ENCODE results near the gene METTL13. TPM values are rescaled to one million over a fixed set of nuclear protein-coding genes. Genes with fewer than 3 reads are reported as not detected.

The METTL13 gene
- total RNA-seq, 1 donor, result 1.6 TPM

DNA sequence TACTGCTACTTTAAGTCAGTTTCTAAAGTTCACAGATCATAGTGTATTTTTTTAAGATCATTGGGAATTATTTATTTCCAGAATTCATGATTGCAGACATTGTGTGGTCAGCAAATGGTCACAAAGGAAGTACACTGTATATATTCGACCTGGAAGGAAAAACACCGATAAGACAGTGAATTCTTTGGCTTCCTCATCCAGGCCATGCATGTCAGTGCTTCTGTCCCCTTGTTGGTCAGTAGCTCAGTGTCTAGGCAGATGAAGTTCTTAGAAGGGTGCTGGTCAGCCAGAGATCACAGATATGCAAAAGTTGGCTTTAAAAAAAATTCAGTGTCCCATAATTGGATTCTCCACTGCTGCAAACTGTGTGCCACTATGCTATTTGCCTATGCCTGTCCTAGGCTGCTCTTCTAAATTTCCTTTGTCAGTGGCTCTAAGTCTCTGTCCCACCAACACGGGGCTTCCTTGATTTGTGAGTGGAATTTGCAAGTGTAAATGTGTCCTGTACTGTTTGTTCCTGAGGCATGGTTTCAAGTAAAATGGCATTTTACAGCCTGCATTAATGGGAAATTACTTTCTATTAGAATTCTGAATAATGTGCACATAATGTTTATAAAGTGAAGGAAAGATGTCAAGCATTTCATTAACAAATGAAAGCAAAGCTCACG lies 27.6 kb upstream of the METTL13 start:
- H3K4me1 ChIP-seq (ENCODE audit: insufficient read depth, low read length), result no peaks in the 10 kb centered on the region
- H3K4me3 ChIP-seq (ENCODE audit: low read length), result no peak overlapping the region
- no peaks in the 10 kb centered on the region for H3K27me3 ChIP-seq (ENCODE audit: insufficient read depth, low read length)
- H3K9me3 ChIP-seq (ENCODE audit: low read depth, low read length), result no peaks in the 10 kb centered on the region

DNA sequence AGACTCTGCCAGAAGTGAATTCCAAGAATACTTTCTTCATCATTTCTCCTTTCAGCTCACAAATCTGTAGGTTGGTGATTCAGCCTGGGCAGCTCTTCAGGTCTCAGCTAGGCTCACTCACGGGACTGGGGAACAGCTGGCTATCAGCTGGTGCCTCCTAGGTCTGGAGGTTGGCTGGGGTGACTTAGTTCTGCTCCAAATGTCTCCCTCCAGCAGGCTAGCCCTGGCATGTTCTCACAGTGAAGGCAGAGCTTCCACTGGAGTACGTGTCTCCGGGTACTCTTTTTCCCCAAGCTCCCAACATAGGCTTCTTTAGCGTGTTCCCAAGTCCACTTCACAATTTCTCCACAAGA lies 27.1 kb upstream of the METTL13 start:
- H3K9me3 ChIP-seq (ENCODE audit: low read depth, low read length), result no peaks in the 10 kb centered on the region
- no peak overlapping the region for H3K4me3 ChIP-seq (ENCODE audit: low read length)
- H3K27me3 ChIP-seq (ENCODE audit: insufficient read depth, low read length), result no peaks in the 10 kb centered on the region
- no peaks in the 10 kb centered on the region for H3K4me1 ChIP-seq (ENCODE audit: insufficient read depth, low read length)

- Histone ChIP-seq H3K9me3 (ENCODE audit: low read depth, low read length) (no peaks in the 10 kb centered on the region), H3K4me1 (ENCODE audit: insufficient read depth, low read length) (no peaks in the 10 kb centered on the region)
Observed at GRCh38 chr1:171754971-171755370, 26.5 kb upstream of the METTL13 start.

DNA sequence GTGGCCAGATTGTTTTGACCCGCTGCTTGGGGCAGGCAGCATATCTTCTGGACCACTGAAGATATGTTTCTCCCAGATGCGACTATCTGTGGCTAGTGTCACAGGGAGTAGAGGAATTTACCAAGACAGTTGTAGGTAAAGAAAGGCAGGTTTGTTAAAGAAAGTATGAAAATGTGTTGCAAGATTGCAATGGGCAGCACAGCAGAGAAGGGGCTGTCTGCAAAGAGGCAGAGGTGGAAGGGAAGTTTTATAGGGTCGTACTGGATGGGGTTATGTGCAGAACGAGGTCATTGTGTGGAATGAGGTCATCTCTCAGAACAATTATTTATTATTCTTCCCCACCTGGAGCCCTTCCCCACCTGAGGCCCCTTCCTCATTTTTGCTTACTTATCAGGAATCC lies 24.6 kb upstream of the METTL13 start:
- Histone ChIP-seq H3K27me3 (ENCODE audit: insufficient read depth, low read length) (no peaks in the 10 kb centered on the region), H3K9me3 (ENCODE audit: low read depth, low read length) (no peaks in the 10 kb centered on the region), H3K4me1 (ENCODE audit: insufficient read depth, low read length) (no peaks in the 10 kb centered on the region), H3K4me3 (ENCODE audit: low read length) (no peak overlapping the region)

More at GRCh38 chr1:171754971-171755370, 26.5 kb upstream of the METTL13 start:
- Histone ChIP-seq H3K4me3 (ENCODE audit: low read length) (no peak overlapping the region), H3K27me3 (ENCODE audit: insufficient read depth, low read length) (no peaks in the 10 kb centered on the region)

DNA sequence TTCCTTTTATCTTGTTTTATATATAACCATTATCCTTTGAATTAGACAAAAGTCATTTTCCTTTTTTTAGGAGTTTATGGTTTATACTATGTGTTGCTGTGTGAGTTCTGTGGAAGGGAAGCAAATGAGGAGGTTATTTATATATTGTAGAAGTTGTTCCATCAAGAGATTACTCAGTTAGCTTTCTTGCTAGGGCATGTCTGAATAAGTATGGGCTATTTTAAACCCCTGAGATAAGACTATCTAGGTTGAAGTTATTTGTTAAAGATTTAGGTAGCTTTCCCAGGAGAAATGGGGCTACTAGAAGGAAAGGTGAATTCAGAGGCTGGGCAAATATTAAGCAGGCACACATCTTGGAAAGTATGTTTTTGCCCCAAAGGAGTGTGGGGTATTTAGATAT lies 23.4 kb upstream of the METTL13 start:
- Histone ChIP-seq H3K4me3 (ENCODE audit: low read length) (no peak overlapping the region), H3K9me3 (ENCODE audit: low read depth, low read length) (no peaks in the 10 kb centered on the region), H3K4me1 (ENCODE audit: insufficient read depth, low read length) (no peaks in the 10 kb centered on the region), H3K27me3 (ENCODE audit: insufficient read depth, low read length) (no peaks in the 10 kb centered on the region)

DNA sequence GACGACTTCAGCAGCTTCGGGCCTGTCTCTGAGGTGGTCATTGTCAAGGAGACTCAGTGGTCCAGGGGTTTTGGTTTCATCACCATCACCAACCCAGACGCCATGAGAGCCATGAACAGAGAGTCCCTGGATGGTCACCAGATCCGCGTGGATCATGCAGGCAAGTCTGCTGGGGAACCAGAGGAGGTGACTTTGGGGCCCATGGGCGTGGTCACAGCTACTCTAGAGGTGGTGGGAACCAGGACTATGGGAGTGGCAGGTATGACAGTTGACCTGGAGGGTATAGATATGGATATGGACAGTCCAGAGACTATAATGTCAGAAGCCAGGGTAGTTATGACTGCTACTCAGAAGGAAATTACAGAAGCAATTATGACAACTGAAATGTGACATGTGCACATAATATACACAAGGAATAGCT lies 19.3 kb upstream of the METTL13 start:
- Histone ChIP-seq H3K4me1 (ENCODE audit: insufficient read depth, low read length) (no peaks in the 10 kb centered on the region), H3K27me3 (ENCODE audit: insufficient read depth, low read length) (peaks cover 3% of the 10 kb centered on the region), H3K9me3 (ENCODE audit: low read depth, low read length) (no peaks in the 10 kb centered on the region), H3K4me3 (ENCODE audit: low read length) (no peak overlapping the region)

DNA sequence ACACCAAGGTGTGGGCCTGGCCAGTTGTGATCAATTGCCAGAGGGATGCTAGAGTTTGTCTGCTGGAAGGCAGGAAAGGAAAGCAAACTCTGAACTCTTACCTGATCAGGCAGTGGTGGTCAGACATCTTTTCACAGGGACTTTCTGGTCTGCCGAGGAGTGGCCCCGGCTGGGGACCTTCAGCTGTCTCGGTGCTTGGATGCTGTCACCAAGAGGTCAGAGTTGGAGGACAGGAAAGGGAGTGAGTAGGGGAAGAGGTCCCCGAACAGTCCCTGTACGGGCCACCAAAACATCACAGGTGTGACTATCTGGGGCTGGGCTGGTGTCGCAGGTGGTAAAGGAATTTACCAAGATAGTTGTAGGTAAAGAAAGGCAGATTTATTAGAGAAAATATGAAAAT lies 17.7 kb upstream of the METTL13 start:
- no peaks in the 10 kb centered on the region for H3K4me1 ChIP-seq (ENCODE audit: insufficient read depth, low read length)
- no peak overlapping the region for H3K4me3 ChIP-seq (ENCODE audit: low read length)
- H3K9me3 ChIP-seq (ENCODE audit: low read depth, low read length), result no peaks in the 10 kb centered on the region
- peaks cover 3% of the 10 kb centered on the region for H3K27me3 ChIP-seq (ENCODE audit: insufficient read depth, low read length)

DNA sequence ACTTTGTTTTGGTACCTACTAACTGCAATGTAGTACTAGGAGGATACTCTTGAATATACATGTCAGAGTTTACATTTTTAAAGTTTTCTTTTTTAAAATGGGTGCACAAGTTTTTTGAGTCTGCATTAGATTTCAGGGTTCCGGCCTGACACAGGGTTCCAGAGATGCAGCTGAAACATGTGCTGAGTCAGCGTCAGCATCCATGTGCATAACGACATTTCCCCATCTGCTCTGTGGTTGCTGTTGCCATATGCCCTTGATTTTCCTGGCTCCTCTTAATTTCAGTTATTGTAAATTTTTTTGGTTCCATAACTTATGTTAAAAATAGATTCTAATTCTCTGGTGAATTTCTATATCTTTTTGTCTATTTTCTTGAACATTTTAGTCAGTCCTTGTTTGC lies 12.3 kb upstream of the METTL13 start:
- no peaks in the 10 kb centered on the region for H3K9me3 ChIP-seq (ENCODE audit: low read depth, low read length)
- peaks cover 3% of the 10 kb centered on the region for H3K27me3 ChIP-seq (ENCODE audit: insufficient read depth, low read length)
- H3K4me1 ChIP-seq (ENCODE audit: insufficient read depth, low read length), result peaks cover 11% of the 10 kb centered on the region
- no peak overlapping the region for H3K4me3 ChIP-seq (ENCODE audit: low read length)

GRCh38 chr1:171769754-171770153 lies 11.7 kb upstream of the METTL13 start:
- H3K4me3 ChIP-seq (ENCODE audit: low read length), result no peak overlapping the region
- H3K9me3 ChIP-seq (ENCODE audit: low read depth, low read length), result no peaks in the 10 kb centered on the region
- peaks cover 11% of the 10 kb centered on the region for H3K4me1 ChIP-seq (ENCODE audit: insufficient read depth, low read length)
- H3K27me3 ChIP-seq (ENCODE audit: insufficient read depth, low read length), result no peaks in the 10 kb centered on the region

DNA sequence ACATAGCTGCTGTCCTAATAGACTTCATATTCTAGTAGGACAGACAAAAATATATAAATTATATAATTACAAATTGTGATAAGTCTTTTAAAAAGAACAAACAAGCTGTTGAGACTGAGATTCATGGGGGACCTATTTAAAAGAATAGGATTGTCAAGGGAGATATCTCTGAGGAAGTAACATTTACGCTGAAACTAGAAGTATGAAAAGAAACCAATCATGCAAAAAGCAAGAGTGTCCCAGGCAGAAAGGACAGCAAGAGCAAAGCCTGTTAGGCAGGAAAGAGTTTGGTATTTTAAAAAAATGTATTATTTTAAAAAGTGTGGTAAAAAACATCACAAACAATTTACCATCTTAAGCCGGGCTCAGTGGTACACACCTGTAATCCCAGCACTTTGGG lies 9.1 kb upstream of the METTL13 start:
- peaks cover 11% of the 10 kb centered on the region for H3K4me1 ChIP-seq (ENCODE audit: insufficient read depth, low read length)
- H3K4me3 ChIP-seq (ENCODE audit: low read length), result no peak overlapping the region
- H3K9me3 ChIP-seq (ENCODE audit: low read depth, low read length), result no peaks in the 10 kb centered on the region
- H3K27me3 ChIP-seq (ENCODE audit: insufficient read depth, low read length), result peaks cover 4% of the 10 kb centered on the region

DNA sequence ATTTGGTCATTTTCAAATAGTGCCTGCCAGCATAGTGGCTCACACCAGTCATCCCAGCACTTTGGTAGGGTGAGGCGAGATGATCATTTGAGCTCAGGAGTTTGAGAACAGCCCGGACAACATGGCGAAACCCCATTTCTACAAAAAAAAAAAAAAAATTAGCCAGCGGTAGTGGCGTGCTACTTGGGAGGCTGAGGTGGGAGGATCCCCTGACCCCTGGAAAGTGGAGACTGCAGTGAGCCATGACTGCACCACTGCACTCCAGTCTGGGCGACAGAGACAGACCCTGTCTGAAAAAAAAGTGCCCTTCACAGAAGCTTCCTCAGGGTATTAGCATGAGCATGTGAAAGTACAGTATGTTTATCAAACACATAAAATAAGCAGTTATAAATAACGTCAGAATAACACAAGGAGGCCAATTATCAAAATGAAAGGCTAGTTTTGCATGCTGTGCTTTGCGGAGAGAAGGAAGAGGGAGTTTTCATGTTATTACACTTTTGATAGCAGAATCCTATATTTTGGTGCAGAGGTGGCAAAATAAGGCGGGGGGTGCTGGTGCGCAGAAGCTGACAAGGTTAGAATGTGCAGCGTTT lies 781 bp upstream of the METTL13 start:
- H3K4me3 ChIP-seq (ENCODE audit: low read length), result peak overlapping the region; percentile 100
- peaks cover 41% of the 10 kb centered on the region for H3K4me1 ChIP-seq (ENCODE audit: insufficient read depth, low read length)
- H3K27me3 ChIP-seq (ENCODE audit: insufficient read depth, low read length), result peaks cover 4% of the 10 kb centered on the region
- H3K9me3 ChIP-seq (ENCODE audit: low read depth, low read length), result no peaks in the 10 kb centered on the region

DNA sequence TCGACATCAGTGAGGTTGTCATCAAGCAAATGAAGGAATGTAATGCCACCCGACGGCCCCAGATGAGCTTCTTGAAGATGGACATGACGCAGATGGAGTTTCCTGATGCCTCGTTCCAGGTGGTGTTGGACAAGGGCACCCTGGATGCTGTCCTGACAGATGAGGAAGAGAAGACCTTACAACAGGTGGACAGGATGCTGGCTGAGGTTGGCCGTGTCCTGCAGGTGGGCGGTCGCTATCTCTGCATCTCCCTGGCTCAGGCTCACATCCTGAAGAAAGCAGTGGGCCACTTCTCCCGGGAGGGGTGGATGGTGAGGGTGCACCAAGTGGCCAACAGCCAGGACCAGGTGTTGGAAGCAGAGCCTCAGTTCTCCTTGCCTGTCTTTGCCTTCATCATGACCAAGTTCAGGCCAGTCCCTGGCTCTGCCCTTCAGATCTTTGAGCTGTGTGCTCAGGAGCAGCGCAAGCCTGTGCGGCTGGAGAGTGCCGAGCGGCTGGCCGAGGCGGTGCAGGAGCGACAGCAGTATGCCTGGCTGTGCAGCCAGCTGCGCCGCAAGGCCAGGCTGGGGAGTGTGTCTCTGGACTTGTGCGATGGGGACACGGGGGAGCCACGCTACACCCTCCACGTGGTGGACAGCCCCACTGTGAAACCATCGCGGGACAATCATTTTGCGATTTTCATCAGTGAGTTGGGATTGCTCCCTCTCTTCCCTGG lies 2.5 kb downstream of the METTL13 start:
- Histone ChIP-seq H3K4me3 (ENCODE audit: low read length) (no peak overlapping the region), H3K27me3 (ENCODE audit: insufficient read depth, low read length) (no peaks in the 10 kb centered on the region), H3K9me3 (ENCODE audit: low read depth, low read length) (no peaks in the 10 kb centered on the region), H3K4me1 (ENCODE audit: insufficient read depth, low read length) (peaks cover 41% of the 10 kb centered on the region)

GRCh38 chr1:171784784-171785183 lies 3.3 kb downstream of the METTL13 start:
- no peaks in the 10 kb centered on the region for H3K27me3 ChIP-seq (ENCODE audit: insufficient read depth, low read length)

GRCh38 chr1:171785766-171786165 lies 4.3 kb downstream of the METTL13 start:
- no peaks in the 10 kb centered on the region for H3K9me3 ChIP-seq (ENCODE audit: low read depth, low read length)
- peaks cover 34% of the 10 kb centered on the region for H3K4me1 ChIP-seq (ENCODE audit: insufficient read depth, low read length)
- H3K27me3 ChIP-seq (ENCODE audit: insufficient read depth, low read length), result no peaks in the 10 kb centered on the region
- no peak overlapping the region for H3K4me3 ChIP-seq (ENCODE audit: low read length)

More at GRCh38 chr1:171784784-171785183, 3.3 kb downstream of the METTL13 start:
- Histone ChIP-seq H3K4me1 (ENCODE audit: insufficient read depth, low read length) (peaks cover 41% of the 10 kb centered on the region), H3K9me3 (ENCODE audit: low read depth, low read length) (no peaks in the 10 kb centered on the region), H3K4me3 (ENCODE audit: low read length) (no peak overlapping the region)

GRCh38 chr1:171786534-171786933 lies 5.1 kb downstream of the METTL13 start:
- Histone ChIP-seq H3K27me3 (ENCODE audit: insufficient read depth, low read length) (no peaks in the 10 kb centered on the region), H3K4me1 (ENCODE audit: insufficient read depth, low read length) (peaks cover 34% of the 10 kb centered on the region), H3K4me3 (ENCODE audit: low read length) (no peak overlapping the region), H3K9me3 (ENCODE audit: low read depth, low read length) (no peaks in the 10 kb centered on the region)
